Measurements from ENCODE around the gene GFY.

GRCh38 chr19:49461656-49462055 is 36.5 kb downstream of the GFY start:
- TF ChIP-seq CTCF (IDR thresholded peaks at IDR 0.05; ENCODE audit: low read length) (no peak), EZH2 (optimal IDR thresholded peaks at IDR 0.05; ENCODE audit: low read depth, low read length) (no peak), EZH2phosphoT487 (IDR thresholded peaks at IDR 0.05; ENCODE audit: low read length) (no peak)
